Measurements from ENCODE around the gene SWAP70.
"Not testable (repeated sequence)": the region's sequence is repeated elsewhere in the genome, so short reads cannot be mapped to it uniquely, and the experiment has no call there.

The SWAP70 gene

DNA sequence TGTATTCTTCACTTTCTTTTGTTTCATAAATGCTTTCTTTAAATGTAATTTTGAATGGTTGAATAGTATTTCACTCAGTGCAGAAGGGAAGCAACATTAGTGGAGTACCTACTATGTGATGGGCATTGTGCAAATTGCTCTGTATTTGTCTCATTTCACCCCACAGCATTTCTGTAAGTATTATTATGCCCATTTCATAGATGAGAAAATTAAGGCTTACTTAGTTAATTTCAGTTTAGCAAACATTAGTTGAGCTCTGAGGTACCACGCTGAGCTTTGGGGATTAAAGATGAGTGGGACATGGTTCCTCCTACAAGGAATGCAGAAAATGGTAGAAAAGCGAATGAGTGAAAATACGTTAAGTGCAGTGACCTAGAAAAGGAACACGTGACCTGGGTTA is 58.1 kb downstream of the SWAP70 start:
- DNase-seq (ENCODE audit: low read depth) = no peak

DNA sequence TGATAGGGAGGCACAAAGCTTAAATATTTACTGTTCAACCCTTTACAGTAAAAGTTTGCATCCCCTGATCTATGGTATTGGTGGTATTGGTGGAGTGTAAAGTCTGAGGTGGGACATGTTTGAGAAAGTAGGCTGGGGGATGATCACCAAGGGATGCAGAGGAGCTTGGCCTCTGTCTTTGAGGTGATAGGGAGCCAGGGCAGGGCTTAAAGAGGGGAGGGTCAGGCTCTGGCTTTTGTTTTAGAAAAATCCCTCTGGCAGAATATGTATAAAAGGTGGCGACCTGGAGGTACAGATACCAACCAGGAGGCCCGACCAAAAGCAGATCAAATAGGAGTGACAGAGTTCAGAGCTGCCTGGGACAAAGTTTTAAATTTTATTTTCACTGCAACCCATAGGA is 59.0 kb downstream of the SWAP70 start:
- DNase-seq (ENCODE audit: low read depth) = no peak

DNA sequence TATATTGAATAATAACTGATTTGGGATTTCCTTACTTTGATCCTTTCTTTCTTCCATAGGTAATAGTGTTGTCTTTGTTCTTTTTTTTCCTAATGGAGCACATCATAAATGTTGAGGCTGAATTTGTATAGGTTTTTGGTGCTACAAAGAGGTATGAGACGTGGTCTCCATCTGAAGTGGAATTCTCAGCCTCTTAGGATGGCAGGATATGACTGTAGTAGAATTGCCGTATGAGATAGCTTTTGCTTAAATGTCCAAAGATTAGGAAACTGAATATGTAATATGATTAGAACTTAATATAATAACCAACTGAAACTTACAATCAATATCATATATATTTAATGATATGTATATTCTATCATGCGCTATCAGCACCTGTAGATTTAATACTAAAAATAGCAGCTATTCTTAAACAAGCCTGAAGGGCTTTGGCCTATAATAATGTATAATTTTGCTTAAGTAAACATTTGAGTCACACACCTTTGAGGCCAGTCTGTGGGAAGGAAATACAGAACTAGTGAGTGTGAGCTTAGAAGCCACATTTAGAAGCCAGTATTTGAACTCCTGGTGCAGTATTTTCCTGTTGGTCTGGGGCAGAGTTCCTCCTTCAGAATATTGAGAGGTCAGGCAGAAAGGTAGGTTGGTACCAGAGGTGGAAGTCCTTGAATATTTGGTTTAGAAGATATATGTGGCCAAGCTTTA is 62.6 kb downstream of the SWAP70 start:
- DNase-seq (ENCODE audit: low read depth) = no peak

DNA sequence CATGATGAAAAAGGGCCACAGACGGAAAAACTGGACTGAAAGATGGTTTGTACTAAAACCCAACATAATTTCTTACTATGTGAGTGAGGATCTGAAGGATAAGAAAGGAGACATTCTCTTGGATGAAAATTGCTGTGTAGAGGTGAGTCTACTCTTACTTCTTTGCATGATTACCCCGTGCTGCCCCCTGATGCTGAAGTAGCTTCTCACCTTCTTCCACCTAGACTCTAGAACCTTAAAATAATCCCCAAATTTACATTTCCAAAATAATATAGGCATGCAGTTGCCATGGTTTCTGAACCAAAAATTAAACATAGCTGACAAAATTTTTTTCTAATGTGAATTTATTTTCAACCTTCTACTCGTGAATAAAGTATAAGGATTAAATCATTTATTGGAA is 64.2 kb downstream of the SWAP70 start:
- DNase-seq (ENCODE audit: low read depth) = no peak

DNA sequence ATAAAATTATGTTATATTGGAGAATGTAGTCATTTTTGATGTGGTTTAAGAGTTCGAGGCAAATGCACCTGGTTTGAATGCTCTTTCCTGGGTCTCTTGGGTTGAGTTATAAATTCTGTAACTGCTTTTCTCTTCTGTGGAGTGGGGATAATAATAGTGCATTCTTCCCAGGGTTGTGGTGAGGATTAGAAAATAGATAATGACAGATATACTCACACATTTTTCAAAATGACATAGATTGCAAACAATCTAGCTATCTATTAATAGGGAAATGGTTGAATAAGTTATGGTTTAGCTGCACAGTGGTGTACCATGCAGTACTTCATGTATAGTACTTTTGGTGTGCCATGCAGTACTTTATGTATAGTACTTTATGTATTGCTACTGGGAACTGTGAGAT is 67.4 kb downstream of the SWAP70 start:
- DNase-seq (ENCODE audit: low read depth) = no peak

DNA sequence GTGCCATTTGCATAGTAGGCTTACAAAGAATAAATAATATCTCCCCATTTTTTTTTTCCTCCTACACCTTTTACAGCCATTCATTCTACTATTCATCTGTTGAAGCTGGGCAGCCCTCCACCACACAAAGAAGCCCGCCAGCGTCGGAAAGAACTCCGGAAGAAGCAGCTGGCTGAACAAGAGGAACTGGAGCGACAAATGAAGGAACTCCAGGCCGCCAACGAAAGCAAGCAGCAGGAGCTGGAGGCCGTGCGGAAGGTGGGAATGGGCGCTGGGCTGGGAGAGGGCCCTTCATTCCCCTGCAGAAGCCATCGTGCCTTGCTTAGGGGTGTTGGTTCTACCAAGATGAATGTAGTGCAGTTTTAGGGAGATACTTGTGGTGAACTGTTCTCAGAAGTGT is 68.6 kb downstream of the SWAP70 start:
- DNase-seq (ENCODE audit: low read depth) = no peak

DNA sequence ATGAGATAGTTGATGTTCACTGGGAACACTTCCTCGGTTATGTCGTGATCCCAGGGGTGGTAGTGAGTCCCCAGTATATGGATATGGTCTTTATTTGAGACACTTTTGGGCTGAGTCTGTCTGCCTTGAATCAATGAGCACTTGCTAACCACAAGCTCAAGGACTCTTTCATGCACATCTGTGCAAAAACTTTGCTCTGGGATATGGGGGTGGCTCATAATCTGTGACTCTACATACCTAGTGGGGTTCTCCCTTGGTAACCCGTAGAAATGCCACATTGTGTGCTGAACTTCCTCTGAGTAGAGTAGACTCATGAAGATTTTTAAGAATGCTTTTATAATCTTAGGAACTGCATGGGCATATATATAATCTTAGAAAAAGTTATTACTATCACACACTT is 69.3 kb downstream of the SWAP70 start:
- no peak for DNase-seq (ENCODE audit: low read depth)

DNA sequence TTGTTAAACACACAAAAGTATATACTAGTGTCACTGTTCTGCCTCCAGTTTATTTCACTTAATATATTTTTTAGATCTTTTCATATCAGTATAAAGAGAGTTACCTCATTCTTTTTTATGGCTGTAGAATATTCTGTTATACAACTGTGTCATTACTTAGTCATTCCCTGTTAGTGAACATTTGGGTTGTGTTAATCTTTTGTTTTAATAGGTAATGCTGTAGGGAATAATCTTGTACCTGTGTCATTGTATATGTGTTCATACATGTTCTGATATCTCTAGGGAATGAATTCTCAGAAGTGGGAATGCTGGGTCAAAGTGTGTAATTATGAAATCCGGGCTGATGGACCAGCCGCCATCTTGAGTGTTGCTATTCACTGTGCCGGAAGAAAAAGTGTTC is 71.4 kb downstream of the SWAP70 start:
- no peak for DNase-seq (ENCODE audit: low read depth)

DNA sequence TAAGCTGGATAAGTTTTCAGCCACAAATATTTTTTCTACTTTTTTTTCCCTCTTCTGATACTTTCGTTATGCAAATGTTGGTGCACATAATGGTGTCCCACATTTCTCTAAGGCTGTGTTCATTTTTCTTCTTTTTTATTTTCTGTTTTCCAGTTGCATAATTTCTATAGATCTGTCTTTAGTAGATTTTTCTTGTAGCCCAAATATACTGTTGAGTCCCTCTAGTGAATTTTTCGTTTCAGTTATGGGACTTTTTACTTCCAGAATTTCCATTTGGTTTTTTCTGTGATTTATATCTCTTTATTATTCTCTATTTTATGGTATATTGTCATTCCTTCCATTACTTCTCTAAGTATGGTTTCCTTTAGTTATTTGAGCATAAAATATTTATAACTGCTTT is 72.0 kb downstream of the SWAP70 start:
- DNase-seq (ENCODE audit: low read depth) = no peak

DNA sequence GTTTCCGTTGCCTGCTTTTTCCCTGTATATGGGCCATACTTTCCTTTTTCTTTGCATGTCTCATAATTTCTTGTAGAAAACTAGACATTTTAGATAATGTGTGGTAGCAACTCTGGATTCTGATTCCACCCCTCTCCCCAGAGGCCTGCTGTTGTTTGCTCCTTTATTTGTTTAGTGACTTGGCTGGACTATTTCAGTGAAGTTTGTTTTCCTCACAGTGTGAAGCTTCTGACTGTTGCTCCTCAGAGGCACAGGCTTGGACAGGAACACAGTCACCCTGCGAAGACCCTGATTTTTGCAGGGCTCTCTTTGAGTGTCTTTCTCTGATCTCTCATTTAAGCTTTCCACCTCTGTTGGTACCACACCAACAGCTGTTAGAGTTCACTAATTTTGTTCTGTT is 72.5 kb downstream of the SWAP70 start:
- DNase-seq (ENCODE audit: low read depth) = no peak

DNA sequence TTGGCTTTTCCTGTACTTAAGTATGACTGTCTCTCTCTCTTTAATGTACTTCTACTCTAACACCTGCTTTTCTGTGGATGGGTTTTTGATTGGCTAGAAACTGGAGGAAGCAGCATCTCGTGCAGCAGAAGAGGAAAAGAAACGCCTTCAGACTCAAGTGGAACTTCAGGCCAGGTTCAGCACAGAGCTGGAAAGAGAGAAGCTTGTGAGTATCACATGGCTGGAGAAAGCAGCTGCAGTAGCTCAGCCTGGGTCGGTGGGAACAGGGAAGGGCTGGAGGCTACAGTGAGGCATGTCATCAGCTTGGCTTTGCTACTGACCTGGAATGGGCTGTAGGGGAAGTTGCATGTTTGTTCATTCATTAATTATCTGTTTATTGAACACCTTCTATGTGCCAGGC is 74.2 kb downstream of the SWAP70 start:
- DNase-seq (ENCODE audit: low read depth) = no peak

DNA sequence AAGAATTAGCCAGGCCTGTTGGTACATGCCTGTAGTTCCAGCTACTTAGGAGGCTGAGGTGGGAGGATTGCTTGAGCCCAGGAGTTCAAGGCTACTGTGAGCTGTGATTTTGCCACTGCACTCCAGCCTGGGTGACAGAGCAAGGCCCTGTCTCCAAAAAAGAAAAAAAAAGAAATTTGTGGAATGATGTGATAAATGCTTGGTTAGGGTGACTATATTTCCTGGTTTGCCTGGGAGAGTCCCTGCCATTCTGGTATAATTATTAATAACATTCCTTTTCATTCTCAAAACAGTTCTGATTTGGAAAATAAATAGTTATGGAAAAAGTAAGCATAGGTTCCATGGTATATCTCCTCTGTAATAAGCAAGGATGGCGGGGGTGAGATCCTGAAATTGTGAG is 74.8 kb downstream of the SWAP70 start:
- DNase-seq (ENCODE audit: low read depth) = no peak

DNA sequence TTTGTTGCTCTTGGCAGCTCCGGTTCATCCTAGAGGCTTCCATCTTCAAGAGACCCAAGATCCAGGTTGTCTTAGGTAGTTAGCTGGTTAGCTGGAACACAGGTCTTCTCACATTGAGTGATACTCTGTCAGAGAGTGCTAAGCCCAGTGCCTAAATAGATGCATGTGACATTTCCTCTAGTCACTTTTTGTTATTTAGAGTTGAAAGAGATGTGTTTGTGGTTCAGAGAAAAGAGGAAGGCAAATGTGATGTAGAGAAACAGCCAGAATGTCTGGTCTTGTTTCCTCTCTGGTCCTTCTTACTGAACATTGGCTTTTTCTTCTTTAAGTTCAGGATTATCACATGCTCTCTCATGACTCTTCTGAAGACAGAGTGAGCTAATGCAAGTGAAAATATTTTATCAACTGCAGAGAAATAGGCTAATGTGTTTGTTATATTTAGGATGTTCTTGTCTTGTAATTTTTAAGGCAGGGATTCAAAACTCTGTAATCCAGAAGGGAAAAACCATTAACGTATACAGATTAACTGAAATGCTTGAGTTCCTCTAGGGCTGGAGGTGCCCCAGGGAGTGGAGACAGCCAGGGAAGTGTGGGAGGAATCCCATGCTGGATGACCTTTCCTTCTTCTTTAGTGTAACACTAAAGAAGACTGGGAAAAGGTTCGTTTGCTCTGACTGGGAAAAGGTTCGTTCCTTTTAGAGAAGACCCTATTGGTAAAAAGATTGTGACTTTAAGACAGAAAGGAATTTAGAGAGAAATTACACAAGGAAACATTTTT is 75.4 kb downstream of the SWAP70 start:
- DNase-seq (ENCODE audit: low read depth) = no peak

DNA sequence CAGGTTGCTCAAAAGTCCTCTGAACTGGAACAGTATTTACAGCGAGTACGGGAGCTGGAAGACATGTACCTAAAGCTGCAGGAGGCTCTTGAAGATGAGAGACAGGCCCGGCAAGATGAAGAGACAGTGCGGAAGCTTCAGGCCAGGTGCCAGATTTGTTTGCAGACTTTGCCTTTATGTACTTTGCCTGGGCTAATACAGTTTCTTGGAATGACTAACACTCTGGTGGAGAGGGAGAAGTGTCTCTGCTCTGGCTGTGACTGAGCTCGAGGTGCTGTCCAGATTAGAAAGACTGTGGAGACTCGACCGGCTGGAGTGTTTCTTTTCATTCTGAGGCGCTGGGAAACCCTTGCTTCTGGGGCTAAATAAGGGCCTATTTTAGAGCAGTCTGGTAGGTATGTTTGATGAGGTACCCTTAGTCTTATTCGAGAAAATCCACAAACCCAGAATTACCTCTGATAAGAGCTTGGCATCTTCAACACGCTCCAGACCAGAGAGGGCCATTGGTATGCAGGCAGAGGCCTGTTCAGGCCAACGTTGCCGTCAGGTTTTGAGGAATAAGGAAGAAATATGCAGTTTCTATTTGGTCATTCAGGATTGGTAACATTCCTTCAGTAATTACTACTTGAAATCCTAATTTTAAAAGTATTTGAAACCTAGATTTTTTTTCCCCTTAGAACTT is 76.5 kb downstream of the SWAP70 start:
- DNase-seq (ENCODE audit: low read depth) = no peak

DNA sequence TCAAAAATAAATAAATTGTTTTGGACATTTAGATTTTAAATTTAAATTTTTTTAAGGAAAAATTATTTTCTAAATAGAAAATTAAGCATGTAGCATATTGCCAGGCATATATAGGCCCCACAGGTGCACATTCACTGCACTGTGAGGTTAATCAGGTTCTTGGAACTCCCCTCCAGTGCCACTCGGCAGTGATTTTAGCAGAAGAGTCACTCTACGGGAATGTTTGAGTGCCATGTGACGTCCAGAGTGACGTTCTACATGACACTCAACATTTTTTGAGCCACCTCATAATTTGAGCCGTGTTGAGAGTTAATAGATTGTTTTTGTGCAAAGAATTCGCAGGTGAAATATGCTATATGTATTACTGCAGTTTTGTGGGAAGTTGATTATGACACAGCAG is 77.4 kb downstream of the SWAP70 start:
- no peak for DNase-seq (ENCODE audit: low read depth)

DNA sequence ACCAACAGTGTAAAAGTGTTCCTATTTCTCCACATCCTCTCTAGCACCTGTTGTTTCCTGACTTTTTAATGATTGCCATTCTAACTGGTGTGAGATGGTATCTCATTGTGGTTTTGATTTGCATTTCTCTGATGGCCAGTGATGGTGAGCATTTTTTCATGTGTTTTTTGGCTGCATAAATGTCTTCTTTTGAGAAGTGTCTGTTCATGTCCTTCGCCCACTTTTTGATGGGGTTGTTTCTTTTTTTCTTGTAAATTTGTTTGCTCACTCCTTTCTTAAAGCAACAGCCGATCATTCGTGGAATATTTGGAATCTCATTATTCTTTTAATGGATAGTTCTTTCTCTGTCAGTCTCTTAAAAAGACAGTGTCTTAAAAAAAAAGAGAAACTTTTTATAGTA is 79.6 kb downstream of the SWAP70 start:
- not testable (repeated sequence) for DNase-seq (ENCODE audit: low read depth)

DNA sequence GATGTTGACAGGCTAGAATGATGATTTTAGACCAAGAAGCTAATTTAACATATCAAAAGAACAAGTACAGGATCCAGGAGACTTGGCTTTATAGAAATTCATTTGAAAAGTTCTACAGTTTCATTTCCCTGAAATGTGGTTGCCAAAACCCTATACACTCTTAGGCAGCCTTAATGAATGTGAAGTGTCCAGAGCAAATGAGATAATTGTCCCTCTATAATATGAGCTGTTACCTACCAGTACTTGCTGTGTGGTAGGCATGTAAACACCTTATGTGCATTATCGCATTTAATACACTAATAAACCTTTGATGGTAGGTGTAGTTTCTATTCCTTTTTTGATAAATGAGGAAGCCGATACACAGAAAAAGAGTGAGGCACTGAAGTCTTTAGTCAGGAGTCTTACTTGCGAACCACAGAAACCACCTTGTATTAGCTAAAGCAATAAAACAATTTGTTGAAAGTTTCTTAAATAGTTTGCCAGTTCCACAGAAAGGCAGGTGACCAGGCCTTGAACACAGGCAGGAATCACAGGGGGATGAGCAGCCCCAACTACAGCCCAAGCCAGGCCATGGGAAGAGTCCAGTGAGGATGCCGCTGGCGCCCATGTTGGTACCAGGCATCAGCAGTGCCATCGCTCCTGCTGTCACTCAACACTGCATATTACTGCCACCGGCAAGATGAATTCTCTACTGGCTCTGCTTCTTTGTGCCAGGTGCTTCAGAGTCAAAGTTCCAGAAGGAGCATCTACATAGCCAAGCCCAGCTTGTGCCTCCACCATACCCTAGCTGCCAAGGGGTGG is 81.7 kb downstream of the SWAP70 start:
- DNase-seq (ENCODE audit: low read depth) = no peak

DNA sequence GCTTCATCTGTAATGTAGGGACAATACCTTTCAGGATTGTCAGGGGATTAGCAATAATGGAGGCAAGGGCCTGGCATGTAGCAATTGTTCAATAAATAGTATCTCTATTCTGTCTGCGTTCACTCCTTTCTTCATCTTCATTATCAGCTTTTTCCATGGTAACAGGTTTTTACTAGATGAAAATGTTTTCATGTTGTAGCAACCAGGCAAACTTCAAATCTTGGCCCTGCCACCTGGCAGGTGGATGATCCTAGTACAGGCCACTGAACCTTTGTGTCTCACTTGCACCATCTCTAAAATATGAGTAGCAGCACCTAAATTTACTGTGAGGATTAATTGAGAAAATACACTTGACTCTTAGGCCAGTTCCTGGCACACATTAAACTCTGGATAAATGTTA is 83.4 kb downstream of the SWAP70 start:
- no peak for DNase-seq (ENCODE audit: low read depth)

DNA sequence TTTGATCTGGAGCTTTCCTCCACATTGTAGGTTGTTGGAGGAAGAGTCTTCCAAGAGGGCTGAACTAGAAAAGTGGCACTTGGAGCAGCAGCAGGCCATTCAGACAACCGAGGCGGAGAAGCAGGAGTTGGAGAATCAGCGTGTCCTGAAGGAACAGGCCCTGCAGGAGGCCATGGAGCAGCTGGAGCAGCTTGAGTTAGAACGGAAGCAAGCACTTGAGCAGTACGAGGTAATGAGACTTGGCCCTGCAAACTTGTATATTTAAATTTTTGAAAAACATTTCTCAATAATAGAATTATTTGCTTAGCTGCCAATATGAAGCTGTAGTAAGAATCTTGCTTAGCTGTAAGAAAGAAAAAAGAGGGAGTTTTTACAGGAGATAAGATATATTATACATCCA is 84.0 kb downstream of the SWAP70 start:
- DNase-seq (ENCODE audit: low read depth) = no peak

DNA sequence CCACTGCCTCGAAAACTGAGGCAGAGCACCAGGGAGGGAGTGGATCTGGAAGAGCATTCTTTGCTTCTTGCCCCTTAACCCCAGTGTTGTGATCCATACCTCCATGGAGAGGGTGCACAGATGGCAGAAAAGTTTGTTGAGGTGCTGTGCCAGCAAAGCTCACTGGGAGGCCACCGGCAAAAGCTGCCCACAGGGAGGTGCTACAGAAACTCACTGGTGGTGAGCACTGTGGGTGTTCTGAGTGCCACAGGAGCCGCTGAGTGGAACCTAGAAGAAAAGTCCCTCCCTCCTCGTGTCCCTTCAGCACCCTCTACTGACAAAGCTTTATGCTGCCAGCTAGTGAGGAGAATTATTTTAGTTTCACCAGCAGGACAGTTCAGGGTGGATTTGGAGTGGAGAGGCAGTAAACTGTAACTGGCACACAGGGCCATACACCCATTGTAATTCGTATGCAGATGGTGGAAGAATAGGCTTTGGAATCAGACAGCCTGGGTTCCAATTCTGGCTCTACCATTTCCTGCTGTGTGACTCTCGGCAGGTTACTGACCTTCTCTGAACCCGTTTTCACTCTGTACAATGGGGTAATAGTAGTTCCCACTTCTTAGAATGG is 84.6 kb downstream of the SWAP70 start:
- no peak for DNase-seq (ENCODE audit: low read depth)

DNA sequence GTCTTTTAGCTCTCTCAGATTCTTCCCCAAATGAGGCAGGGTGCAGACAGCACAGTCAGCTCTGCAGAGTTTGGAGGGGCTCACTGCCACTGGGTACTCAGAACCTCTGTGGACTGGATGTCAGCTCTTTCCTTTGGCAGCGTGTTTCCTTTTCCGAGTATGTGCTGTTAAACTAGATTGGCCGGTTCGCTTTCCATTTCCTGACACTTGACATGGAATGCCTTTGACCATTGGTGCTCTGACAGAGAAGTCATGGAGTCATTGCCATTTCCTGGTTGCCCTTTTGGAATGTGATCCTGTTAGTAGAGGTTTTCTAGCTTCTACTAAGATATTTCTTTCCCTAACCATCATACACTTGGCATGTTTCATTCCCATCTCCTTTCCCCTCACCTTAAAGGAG is 86.7 kb downstream of the SWAP70 start:
- DNase-seq (ENCODE audit: low read depth) = no peak

DNA sequence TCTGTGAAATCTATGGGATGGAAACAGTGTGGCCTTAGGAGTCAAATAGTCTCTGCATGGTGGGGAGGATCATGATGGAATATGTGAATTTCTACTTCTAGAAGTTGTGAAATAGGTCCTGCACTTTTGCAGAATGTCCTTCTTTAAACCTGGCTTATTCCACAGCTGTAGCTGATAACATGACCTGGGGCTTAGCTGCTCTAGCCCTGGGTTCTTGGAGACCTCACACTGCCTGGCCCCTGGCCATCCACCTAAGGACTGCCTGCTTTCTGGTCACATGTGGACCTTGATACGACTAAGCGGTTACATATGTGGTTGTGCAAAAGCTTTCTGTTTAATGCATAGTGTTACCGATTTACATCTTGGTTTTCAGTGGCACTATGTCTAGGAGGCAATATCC is 88.2 kb downstream of the SWAP70 start:
- DNase-seq (ENCODE audit: low read depth) = no peak

All from stimulated activated CD4-positive, alpha-beta T cell treated with anti-CD3 and anti-CD28 coated beads, Interleukin-2, amount 100 ng/mL, for 4 hours (primary cell).